D721Med (cell line): Measurements from ENCODE around the gene RPL41.
"Not testable (repeated sequence)": the region's sequence is repeated elsewhere in the genome, so short reads cannot be mapped to it uniquely, and the experiment has no call there.

Source experiments
- DNase-seq: peaks from one replicate; pipeline ENCODE4 v3.0.0; 2011; ENCODE audit warnings: low spot score; ENCODE audit not compliant: insufficient read length
- FAIRE-seq: peaks from 2 replicates; lab custom pipeline; 2011; peaks lifted over from hg19 to GRCh38; lab: Jason Lieb, UNC
- TF ChIP-seq, protein P1 (sequence below): IDR thresholded peaks from 2 replicates; pipeline ENCODE4 v1.5.1; 2012; ENCODE audit warnings: mild to moderate bottlenecking, control low read depth; ENCODE audit not compliant: insufficient read depth; ENCODE audit errors: missing control alignments

Gene RPL41

DNA sequence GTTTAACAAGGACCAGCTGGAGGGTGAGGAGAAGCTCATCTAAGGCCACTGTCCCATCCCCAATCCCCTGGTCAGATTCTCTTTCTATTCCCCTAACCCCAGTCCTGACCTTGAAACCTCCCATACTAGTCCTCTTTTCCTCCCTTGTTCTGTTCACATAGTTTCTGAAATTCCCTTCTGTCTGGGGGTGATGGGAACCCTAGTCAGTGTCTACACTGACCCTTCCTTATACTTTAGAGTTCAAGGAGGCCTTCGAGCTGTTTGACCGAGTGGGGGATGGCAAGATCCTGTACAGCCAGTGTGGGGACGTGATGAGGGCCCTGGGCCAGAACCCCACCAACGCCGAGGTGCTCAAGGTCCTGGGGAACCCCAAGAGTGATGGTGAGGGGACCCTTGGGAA, 38.4 kb downstream of the RPL41 start:
- TF ChIP-seq, protein P1, sequence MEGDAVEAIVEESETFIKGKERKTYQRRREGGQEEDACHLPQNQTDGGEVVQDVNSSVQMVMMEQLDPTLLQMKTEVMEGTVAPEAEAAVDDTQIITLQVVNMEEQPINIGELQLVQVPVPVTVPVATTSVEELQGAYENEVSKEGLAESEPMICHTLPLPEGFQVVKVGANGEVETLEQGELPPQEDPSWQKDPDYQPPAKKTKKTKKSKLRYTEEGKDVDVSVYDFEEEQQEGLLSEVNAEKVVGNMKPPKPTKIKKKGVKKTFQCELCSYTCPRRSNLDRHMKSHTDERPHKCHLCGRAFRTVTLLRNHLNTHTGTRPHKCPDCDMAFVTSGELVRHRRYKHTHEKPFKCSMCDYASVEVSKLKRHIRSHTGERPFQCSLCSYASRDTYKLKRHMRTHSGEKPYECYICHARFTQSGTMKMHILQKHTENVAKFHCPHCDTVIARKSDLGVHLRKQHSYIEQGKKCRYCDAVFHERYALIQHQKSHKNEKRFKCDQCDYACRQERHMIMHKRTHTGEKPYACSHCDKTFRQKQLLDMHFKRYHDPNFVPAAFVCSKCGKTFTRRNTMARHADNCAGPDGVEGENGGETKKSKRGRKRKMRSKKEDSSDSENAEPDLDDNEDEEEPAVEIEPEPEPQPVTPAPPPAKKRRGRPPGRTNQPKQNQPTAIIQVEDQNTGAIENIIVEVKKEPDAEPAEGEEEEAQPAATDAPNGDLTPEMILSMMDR = no peak
- DNase-seq (no peak), FAIRE-seq (no peak)

DNA sequence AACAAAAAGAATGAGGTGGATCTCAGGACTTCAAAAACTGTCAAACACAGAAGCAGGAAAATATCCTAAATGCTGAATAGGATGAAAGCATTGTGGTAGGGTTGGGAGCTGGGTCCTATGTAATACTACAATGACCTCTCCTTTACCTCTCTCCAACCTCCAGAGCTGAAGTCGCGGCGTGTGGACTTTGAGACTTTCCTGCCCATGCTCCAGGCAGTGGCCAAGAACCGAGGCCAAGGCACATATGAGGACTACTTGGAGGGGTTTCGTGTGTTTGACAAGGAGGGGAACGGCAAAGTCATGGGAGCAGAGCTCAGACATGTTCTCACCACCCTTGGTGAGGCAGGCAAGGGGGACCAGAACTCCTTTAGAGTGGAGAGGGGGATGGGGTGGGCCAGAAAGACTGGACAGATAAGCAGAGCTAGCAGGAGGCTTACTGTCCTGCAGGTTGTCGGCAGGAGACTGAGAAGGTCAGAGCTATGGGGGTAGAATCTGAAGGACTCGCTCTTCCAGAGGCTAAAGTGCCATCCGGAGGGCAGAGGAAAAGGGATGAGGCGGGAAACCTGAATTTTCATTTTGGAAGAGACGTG, 38.9 kb downstream of the RPL41 start:
- DNase-seq = no peak
- TF ChIP-seq, protein P1 = no peak
- no peak for FAIRE-seq

DNA sequence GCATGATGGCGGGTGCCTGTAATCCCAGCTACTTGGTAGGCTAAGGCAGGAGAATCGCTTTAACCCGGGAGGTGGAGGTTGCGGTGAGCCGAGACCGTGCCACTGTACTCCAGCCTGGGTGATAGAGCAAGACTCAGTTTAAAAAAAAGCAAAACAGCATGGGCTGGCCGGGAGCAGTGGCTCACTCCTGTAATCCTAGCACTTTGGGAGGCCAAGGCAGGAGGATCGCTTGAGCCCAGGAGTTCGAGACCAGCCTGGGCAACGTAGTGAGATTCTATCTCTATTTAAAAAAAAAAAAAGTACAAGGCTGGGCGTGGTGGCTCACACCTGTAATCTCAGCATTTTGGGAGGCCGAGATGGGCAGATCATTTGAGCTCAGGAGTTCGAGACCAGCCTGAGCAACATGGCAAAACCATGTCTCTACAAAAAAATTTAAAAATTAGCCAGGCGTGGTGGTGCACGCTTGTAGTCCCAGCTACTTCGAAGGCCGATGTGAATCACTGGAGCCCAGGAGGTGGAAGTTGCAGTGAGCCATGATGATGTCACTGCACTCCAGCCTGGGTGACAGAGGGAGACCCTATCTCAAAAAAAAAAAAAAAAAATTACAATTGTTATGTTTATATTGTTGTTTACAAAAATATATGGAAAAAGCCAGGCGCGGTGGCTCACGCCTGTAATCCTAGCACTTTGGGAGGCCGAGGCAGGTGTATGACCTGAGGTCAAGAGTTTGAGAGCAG, 40.2 kb downstream of the RPL41 start:
- FAIRE-seq, DNase-seq: not testable (repeated sequence)

DNA sequence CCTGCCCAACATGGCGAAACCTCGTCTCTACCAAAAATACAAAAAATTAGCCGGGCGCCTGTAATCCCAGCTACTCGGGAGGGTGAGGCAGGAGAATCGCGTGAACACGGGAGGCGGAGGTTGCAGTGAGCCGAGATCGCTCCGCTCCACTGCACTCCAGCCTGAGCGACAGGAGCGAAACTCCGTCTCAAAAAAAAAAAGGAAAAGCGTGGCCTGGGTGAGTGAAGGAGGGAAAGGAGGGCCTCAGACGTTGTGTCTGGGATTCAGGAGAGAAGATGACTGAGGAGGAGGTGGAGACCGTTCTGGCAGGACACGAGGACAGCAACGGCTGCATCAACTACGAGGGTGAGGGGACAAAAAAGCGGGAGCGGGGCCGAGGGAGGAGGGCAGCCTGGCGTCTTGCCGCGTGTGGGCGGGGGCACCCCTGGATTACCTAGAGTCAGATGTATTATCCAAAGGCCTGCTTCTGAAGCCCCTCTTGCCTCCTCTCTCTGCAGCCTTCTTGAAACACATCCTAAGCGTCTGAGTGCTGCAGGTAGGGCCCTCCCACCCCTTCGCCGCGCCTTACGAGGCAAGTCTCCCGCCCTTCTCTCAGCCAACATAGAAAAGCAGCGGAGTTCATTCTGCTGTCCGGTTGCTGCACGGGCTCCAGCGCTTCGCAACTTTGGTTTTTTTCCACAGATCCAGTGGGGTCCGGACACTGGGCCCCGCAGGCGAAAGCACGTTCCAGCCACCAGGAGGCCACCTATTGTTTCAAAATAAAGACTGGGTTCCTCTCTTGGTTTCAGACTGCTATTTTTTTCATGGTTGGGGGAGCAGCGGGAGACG, 41.0 kb downstream of the RPL41 start:
- FAIRE-seq = no peak
- TF ChIP-seq, protein P1 = peak; percentile 44
- DNase-seq = peak; percentile 55

DNA sequence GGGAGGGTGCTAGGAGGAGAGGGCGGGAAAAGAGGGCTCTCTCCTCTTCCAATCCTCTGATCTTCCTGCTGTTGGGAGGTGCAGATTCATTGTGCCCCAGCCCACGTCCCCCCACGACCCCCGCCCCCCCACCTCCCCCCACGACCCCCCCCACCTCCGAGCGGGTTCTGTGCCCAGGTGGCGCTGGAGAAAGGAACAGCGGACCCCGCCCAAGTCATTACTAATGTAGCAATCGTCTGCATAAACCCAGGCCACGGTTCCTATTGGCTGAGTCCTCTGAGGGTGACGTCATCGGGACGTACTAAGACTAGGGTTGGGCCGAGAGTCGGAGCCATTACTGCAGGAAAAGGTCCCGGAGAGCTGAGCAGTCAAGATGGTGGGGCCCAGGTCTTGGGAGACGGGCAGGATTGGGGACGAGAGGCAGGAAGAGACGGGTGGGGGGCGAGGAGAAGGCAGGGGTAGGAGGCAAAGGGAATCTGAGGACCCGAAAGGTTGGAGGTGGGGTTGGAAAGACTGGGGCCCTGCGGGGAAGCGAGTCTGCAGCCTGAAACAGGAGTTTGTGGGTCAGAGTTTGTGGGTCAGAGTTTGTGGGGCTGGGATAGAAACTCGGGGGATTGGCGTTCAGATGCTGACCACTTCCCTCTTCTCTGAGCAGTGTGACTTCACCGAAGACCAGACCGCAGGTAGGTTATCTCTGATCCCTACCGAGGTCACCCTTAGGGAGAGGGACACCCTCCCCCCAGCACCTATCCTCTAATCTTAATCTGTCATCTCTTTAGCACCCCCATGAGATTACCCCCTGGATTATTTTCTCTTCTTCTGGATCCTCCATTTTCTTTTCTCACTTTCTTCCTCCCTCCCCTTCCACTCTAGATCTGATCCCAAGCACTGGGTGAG, 41.8 kb downstream of the RPL41 start, which contains the start of gene MYL6:
Gene MYL6 (plus strand): TSS at position 331 of the 897 bp plus-strand sequence. CDS start 43 bp downstream, at position 374.
- FAIRE-seq = no peak
- TF ChIP-seq, protein P1 = no peak
- DNase-seq = peak; percentile 90

DNA sequence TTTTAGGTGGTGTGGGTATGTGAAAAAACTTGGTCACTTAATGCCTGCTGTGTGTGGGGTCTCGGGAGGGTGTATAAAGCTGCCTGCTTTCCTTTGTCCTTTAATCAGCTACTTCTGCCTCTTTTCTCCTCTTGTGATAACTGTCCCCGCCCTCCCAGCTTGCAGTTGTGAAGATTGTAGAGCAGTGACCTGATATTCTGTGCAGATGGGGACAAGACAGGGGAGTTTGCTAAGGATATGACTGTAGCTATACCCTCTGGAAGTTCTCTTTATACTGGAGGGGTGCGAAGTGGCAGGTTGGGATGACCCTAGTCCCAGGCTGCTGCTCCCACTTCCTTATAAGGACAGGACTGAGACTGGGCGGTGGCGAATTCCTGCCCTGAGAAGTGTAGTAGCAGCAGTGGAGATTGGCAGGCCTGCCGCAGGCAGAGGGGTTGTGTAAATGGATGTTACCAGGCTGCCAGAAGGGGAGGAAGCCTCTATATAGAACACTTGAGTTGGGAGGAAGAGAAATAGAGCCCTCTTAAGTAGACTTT, 42.6 kb downstream of the RPL41 start:
- FAIRE-seq (no peak), DNase-seq (no peak)
- TF ChIP-seq, protein P1 = no peak
